GM12892 (cell line): ENCODE data around the gene C1QTNF6.

Experiments used
- POLR2A ChIP-seq: IDR thresholded peaks from 2 replicates; pipeline ENCODE4 v1.6.1; 2011; ENCODE audit warnings: low read depth, low read length, control low read depth
- POLR2AphosphoS5 ChIP-seq: IDR thresholded peaks from 2 replicates; pipeline ENCODE4 v1.6.1; 2011; ENCODE audit warnings: low read depth, low read length, control low read depth
- TAF1 ChIP-seq: IDR thresholded peaks from 2 replicates; pipeline ENCODE4 v1.6.1; 2011; ENCODE audit warnings: low read depth, mild to moderate bottlenecking, control low read depth, low read length, borderline replicate concordance

DNA sequence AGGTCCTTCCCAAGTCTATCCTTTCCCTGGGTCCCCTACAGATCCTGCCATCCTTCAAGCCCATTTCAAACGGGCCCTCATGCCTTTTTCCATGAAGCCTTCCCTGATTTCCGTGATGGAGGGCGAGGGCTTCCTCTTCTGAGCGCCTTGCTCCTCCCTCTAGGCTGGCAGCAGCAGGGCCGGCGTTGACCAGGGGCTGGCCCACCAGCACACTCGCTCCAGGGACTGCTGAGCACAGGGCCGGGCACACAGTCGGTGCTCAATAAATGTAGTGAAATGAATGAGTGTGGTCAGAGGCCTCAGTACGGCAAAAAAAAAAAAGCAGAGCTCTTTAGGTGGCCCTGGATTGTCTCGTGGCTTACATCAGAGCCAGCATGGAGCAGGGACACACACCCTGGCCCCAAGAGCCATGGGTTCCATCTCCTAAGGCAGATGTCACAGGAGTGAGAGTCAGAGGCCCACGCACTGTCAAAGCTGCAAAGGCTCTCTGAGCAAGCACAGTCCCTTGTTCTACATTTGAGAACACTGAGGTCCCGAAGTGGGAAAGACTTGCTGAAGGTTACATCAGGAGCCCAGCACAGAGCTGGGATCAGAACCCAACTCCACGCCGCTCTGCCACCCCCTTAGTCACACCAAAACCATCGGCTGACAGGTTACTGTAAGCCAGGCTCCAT, 41.4 kb downstream of the C1QTNF6 start:
- TF ChIP-seq POLR2A (no peak), TAF1 (no peak), POLR2AphosphoS5 (no peak; the same call in 1 of the 2 replicates)
